ENCODE measurements around the gene CIAO2B. TPM values are rescaled to one million over a fixed set of nuclear protein-coding genes. Genes with fewer than 3 reads are reported as not detected.
"Not testable (repeated sequence)": the region's sequence is repeated elsewhere in the genome, so short reads cannot be mapped to it uniquely, and the experiment has no call there.

CIAO2B gene
- total RNA-seq, 2 donors from 2014 or later: 147 to 153 TPM

DNA sequence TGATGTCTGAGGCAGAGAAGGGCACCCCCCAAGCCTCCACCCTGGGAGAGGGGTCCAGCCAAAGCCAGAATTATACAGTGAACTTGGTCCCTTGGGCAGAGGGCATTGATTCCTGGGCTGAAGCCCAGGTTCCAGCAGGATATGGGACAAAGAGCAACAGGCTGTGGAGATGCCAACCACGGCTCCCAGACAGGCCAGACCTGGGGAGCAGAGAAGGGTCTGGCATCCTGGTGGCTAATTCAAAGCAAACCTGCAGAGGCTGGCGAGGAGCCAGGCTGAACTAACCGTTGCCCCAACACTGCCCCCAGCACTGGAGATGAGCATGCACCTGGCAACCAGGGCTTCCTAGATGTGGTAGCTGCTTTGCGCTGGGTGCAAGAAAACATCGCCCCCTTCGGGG is 29.8 kb upstream of the CIAO2B start:
- ATAC-seq (no peak), DNase-seq (ENCODE audit: low spot score) (no peak)
- Mint-ChIP-seq H3K27me3 (peaks cover 6 to 9% of the 10 kb centered on the region in 2 donors), H3K9me3 (no peaks in the 10 kb centered on the region), H3K4me3 (no peak overlapping the region), H3K27ac (no peak overlapping the region), H3K36me3 (no peaks in the 10 kb centered on the region), H3K4me1 (ENCODE audit: low read depth in 2 of 2) (peaks cover 8 to 13% of the 10 kb centered on the region in 2 donors)

DNA sequence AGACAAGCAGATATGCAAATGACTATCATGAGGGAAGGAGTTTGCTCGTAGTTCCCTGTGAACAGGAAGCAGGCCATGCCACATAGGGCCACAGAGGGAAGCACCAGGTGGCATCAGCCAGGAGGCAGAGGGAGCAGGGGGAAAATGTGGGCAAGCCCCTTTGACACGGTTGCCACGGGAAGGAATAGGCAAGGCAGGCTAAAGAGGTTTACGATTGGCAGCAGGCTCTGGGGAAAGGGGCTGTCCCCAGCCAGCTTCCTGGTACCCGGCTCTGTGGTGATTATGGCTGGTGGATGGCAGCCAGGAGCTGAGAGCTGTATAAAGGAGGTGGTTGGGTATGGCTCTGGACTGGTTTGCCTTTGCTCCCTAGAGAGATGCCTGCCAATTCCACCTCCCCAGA is 27.7 kb upstream of the CIAO2B start:
- DNase-seq (ENCODE audit: low spot score) (no peak), ATAC-seq (no peak)
- Mint-ChIP-seq H3K4me3 (no peak overlapping the region), H3K27ac (peak overlapping the region in 1 of 2 donors; percentile 34), H3K36me3 (no peaks in the 10 kb centered on the region), H3K27me3 (peaks cover 15 to 17% of the 10 kb centered on the region in 2 donors), H3K4me1 (ENCODE audit: low read depth in 2 of 2) (peaks cover 8 to 17% of the 10 kb centered on the region in 2 donors), H3K9me3 (no peaks in the 10 kb centered on the region)

GRCh38 chr16:66961065-66961744 is 27.0 kb upstream of the CIAO2B start, which contains the start of gene CES3:
TSS of gene CES3 (plus strand) at chr16:66961266. CDS start at chr16:66961308, 42 bp downstream.
- H3K4me1 Mint-ChIP-seq (ENCODE audit: low read depth in 2 of 2): peaks cover 8 to 17% of the 10 kb centered on the region in 2 donors
- H3K36me3 Mint-ChIP-seq: no peaks in the 10 kb centered on the region
- H3K27ac Mint-ChIP-seq: peak within 1 kb of the TSS in 1 of 2 donors; percentile 34
- no peaks in the 10 kb centered on the region for H3K9me3 Mint-ChIP-seq
- peaks cover 16 to 17% of the 10 kb centered on the region in 2 donors for H3K27me3 Mint-ChIP-seq
- no peak within 1 kb of the TSS for H3K4me3 Mint-ChIP-seq
- DNase-seq (ENCODE audit: low spot score) (no peak), ATAC-seq (peak; percentile 69 to 82)

GRCh38 chr16:66960270-66960669 is 26.1 kb upstream of the CIAO2B start:
- no peaks in the 10 kb centered on the region for H3K36me3 Mint-ChIP-seq
- H3K9me3 Mint-ChIP-seq: no peaks in the 10 kb centered on the region
- DNase-seq (ENCODE audit: low spot score) (no peak), ATAC-seq (no peak)
- H3K27me3 Mint-ChIP-seq: peaks cover 17 to 18% of the 10 kb centered on the region in 2 donors
- H3K4me1 Mint-ChIP-seq (ENCODE audit: low read depth in 2 of 2): peaks cover 8 to 17% of the 10 kb centered on the region in 2 donors
- H3K27ac Mint-ChIP-seq: no peak overlapping the region
- no peak overlapping the region for H3K4me3 Mint-ChIP-seq

GRCh38 chr16:66959704-66960161 is 25.5 kb upstream of the CIAO2B start:
- ATAC-seq (no peak), DNase-seq (ENCODE audit: low spot score) (no peak)
- Mint-ChIP-seq H3K4me1 (ENCODE audit: low read depth in 2 of 2) (peaks cover 8 to 17% of the 10 kb centered on the region in 2 donors), H3K4me3 (no peak overlapping the region), H3K27ac (peak overlapping the region in 1 of 2 donors; percentile 74), H3K36me3 (no peaks in the 10 kb centered on the region), H3K27me3 (peaks cover 16 to 17% of the 10 kb centered on the region in 2 donors), H3K9me3 (no peaks in the 10 kb centered on the region)

DNA sequence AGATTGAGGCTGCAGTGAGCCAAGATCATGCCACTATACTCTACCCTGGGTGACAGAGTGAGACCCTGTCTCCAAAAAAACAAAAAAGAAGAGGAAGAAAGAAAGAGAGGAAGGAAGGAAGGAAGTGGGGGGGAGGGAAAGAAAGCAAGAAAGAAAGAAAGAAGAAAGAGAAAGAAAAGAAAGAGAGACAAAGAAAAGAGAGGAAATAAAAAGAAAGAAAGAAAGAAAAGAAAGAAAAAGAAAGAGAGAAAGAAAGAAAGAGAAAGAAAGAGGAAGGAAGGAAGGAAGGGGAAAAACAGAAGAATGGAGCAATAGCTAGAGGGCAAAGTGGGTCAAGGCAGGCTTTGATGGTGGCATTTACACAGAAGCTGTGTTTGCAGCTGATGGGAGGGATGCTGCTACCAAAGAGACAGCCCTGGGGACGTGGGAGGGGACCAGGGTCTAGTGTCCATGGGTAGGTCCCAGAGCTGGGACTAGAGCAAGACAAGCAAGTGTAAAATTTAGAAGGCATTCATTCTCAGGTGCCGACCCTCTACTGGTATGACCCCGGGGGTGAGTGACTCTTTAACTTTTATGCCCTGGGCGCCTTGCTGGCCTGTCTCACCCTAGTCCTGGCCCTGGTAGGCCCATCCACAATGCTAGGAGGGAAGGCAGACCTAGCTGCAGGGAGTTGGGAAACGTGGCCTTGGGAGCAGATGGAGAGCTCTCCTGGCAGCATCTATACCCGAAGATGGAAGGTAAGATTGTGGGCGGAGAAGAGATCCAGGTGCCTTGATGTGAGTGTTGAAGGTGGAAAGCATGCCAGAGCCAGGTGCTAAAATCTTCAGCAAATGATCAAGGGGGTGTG is 24.9 kb upstream of the CIAO2B start:
- no peak overlapping the region for H3K4me3 Mint-ChIP-seq
- no peaks in the 10 kb centered on the region for H3K9me3 Mint-ChIP-seq
- ATAC-seq (peak in 1 of 2 donors; percentile 46), DNase-seq (ENCODE audit: low spot score) (no peak)
- peaks cover 8 to 19% of the 10 kb centered on the region in 2 donors for H3K4me1 Mint-ChIP-seq (ENCODE audit: low read depth in 2 of 2)
- peaks cover under 1% of the 10 kb centered on the region for H3K36me3 Mint-ChIP-seq
- peak overlapping the region in 1 of 2 donors; percentile 74 for H3K27ac Mint-ChIP-seq
- H3K27me3 Mint-ChIP-seq: peaks cover 16 to 19% of the 10 kb centered on the region in 2 donors

GRCh38 chr16:66956154-66956457 is 21.9 kb upstream of the CIAO2B start:
- ATAC-seq; DNase-seq (ENCODE audit: low spot score); H3K9me3 Mint-ChIP-seq; H3K4me3 Mint-ChIP-seq; H3K27ac Mint-ChIP-seq: not testable (repeated sequence)
- Mint-ChIP-seq H3K36me3 (peaks cover 10% of the 10 kb centered on the region), H3K27me3 (peaks cover 30 to 33% of the 10 kb centered on the region in 2 donors), H3K4me1 (ENCODE audit: low read depth in 2 of 2) (peaks cover 7 to 16% of the 10 kb centered on the region in 2 donors)

- H3K36me3 Mint-ChIP-seq: peaks cover 10% of the 10 kb centered on the region
- not testable (repeated sequence) for DNase-seq (ENCODE audit: low spot score); ATAC-seq; H3K27ac Mint-ChIP-seq; H3K9me3 Mint-ChIP-seq; H3K4me3 Mint-ChIP-seq
- H3K4me1 Mint-ChIP-seq (ENCODE audit: low read depth in 2 of 2): peaks cover 3 to 13% of the 10 kb centered on the region in 2 donors
- peaks cover 31 to 34% of the 10 kb centered on the region in 2 donors for H3K27me3 Mint-ChIP-seq
Observed at GRCh38 chr16:66955363-66956153, 21.4 kb upstream of the CIAO2B start.

DNA sequence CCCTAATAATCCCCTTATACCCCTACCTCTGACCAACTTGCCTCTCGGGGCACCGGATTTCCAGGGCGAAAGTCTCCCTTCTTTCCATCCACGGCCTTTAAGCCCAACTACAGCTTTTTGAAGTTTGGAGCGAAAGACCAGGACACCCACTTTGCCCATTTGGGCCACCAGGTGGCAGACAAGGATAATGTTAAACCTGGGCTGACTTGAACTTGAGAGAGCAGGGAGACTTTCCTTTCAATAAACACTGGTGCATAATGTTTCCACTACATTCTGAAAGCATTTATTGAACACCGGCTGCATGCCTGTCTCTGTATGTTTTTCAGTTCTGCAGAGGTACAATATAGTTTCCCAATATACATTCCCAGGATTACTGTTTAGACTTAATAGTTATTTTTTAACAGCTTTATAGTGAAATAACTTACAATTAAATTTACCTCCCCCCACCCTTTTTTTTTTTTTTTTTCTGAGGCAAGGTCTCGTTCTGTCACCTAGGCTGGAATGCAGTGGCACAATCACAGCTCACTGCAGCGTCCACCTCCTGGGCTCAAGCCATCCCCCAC is 20.0 kb upstream of the CIAO2B start:
- Mint-ChIP-seq H3K4me3 (no peak overlapping the region), H3K27me3 (peaks cover 33 to 35% of the 10 kb centered on the region in 2 donors)

GRCh38 chr16:66953462-66954096 is 19.4 kb upstream of the CIAO2B start:
- ATAC-seq: no peak
- Mint-ChIP-seq H3K27me3 (peaks cover 34 to 37% of the 10 kb centered on the region in 2 donors), H3K36me3 (peaks cover 10% of the 10 kb centered on the region), H3K4me1 (ENCODE audit: low read depth in 2 of 2) (peaks cover 5 to 9% of the 10 kb centered on the region in 2 donors), H3K27ac (peak overlapping the region in 1 of 2 donors; percentile 26), H3K9me3 (no peaks in the 10 kb centered on the region), H3K4me3 (no peak overlapping the region)
- no peak for DNase-seq (ENCODE audit: low spot score)

More for the DNA sequence above, 20.0 kb upstream of the CIAO2B start:
- Mint-ChIP-seq H3K9me3 (no peaks in the 10 kb centered on the region), H3K27ac (peak overlapping the region in 1 of 2 donors; percentile 26), H3K36me3 (peaks cover 10% of the 10 kb centered on the region), H3K4me1 (ENCODE audit: low read depth in 2 of 2) (peaks cover 3 to 15% of the 10 kb centered on the region in 2 donors)
- ATAC-seq (peak; percentile 53 to 78), DNase-seq (ENCODE audit: low spot score) (peak; percentile 75)

GRCh38 chr16:66952430-66953110 is 18.4 kb upstream of the CIAO2B start:
- H3K9me3 Mint-ChIP-seq: no peaks in the 10 kb centered on the region
- ATAC-seq (no peak), DNase-seq (ENCODE audit: low spot score) (no peak)
- H3K27me3 Mint-ChIP-seq: peaks cover 24 to 35% of the 10 kb centered on the region in 2 donors
- no peak overlapping the region for H3K27ac Mint-ChIP-seq
- peaks cover 10% of the 10 kb centered on the region for H3K36me3 Mint-ChIP-seq
- H3K4me1 Mint-ChIP-seq (ENCODE audit: low read depth in 2 of 2): peaks cover 11 to 13% of the 10 kb centered on the region in 2 donors
- H3K4me3 Mint-ChIP-seq: no peak overlapping the region

Data from natural killer cell treated with Interleukin-12 subunit alpha and Interleukin-12 subunit beta and Interleukin-15 and Interleukin-18, amount 100 ng/mL, for 72 hours (primary cell).